Measurements from ENCODE around the gene TMEM256.

The TMEM256 gene

DNA sequence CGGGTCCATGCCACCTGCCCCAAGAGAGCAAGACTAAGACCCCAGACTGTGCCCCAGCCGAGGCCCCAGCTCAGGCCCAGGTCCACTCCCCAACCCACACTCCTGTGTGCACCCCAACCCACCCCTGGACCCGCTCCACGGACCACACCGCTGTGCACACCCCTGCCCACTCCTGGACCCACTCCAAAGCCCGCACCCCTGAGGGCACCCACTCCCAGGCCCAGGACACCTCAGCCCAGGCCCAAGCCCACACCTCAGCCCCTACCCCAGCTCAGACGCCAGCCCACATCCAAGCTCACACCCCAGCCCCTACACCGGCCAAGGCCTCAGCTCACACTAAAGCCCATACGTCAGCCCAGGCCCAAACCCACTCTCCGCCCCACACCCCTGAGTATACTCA, 25.8 kb upstream of the TMEM256 start:
- DNase-seq (ENCODE audit: low spot score) = no peak

DNA sequence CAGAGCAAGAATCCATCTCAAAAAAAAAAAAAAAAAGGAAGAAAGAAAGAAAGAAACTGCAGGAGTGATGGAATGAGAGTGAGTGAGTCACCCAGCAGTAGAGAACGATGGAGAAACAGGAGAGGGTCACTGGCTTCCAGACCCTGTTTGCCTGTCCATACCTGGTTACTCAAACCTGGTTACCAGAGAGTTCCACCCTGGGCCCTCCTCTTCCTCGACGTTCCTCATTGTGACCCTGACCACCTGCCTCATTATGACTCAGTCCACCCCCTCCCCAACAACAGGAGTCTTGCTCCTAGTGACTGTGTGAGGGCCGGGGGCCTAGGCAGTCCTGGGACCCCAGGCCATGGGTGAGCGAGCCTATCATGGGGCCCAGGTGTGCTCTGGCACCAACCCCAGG, 24.7 kb upstream of the TMEM256 start, which contains the start of gene SPEM3:
SPEM3 (plus strand) TSS at position 301 of the 400 bp plus-strand sequence; CDS start at position 347, 46 bp downstream.
- no peak for DNase-seq (ENCODE audit: low spot score)

DNA sequence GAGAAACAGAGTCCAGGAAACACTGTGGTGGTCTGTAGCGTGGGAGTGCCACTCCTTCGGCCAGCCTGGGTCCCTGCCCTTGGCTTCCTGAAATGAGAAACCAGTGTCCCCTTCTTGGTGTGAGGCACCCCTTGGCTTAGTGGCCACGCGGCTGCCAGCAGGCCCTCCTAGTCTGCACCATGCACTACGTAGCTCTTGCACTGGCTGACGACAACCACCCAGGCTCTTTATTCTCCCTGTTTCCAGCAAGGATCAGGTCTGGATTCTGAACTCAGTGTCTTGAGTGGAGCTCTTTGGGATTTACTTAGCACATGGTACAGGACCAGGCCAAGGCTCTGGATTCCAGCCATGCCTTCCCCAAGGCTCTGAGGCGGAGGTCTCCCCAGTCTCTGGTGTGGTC, 23.7 kb upstream of the TMEM256 start:
- no peak for DNase-seq (ENCODE audit: low spot score)

DNA sequence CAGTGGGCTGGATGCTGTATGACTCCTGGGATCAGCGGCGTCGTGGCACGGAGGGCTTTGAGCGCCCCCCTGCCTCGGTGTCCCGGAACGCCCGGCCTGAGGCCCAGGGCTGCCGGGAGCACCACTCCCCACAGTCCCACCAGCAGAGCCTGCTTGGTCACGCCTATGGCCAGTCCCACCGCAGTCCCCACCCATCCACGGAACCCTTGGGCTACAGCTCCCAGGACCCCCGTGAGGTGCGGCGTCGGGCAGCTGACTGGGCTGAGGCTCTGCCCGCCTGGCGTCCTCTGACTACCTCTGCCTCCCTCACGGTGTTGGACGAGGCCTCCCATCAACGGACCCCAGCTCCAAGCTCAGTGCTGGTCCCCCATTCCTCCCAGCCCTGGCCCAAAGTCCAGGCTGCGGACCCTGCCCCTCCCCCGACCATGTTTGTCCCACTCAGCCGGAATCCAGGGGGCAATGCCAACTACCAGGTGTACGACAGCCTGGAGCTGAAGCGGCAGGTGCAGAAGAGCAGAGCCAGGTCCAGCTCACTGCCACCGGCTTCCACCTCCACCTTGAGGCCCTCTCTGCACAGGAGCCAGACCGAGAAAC, 23.1 kb upstream of the TMEM256 start:
- DNase-seq (ENCODE audit: low spot score) = no peak

DNA sequence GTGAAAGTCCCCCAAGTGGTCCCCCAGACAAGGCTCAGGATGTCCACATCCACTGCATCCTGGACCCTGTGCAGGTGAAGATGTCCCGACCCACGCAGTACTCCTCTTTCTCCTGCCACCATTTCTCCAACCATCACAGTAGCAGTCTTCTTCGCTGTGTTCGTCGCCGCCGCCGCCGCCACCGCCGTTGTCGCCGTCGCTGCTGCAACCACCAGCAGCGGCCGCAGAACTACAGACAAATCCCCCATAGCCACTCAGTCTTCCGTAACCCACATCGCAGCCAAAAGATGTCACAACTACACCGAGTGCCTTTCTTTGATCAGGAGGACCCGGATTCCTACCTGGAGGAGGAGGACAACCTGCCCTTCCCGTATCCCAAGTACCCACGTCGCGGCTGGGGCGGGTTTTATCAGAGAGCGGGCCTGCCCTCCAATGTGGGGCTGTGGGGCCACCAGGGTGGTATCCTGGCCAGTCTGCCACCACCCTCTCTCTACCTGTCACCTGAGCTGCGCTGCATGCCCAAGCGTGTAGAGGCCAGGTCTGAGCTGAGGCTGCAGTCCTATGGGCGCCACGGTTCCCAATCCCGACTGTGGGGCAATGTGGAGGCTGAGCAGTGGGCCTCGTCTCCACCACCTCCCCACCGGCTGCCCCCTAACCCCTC, 22.4 kb upstream of the TMEM256 start:
- no peak for DNase-seq (ENCODE audit: low spot score)

DNA sequence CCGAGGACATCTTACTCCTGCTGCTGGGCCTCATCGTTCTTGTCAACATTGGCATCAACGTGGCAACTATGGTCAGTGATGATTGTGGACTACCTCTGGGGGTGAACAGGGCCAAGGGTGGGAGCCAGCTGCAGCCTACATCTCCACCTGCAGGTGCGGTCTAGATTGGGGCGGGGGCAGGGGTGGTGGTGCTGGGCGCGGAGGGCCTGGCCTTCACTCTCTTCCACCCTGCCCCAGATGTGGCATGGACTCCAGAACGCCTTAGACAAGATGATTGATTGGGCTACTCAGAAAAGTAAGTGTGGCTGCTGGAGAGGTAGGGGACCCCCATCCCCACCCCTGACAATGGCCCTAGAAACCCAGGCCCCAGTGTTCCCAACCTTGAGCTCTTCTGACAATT, 21.9 kb upstream of the TMEM256 start:
- no peak for DNase-seq (ENCODE audit: low spot score)

DNA sequence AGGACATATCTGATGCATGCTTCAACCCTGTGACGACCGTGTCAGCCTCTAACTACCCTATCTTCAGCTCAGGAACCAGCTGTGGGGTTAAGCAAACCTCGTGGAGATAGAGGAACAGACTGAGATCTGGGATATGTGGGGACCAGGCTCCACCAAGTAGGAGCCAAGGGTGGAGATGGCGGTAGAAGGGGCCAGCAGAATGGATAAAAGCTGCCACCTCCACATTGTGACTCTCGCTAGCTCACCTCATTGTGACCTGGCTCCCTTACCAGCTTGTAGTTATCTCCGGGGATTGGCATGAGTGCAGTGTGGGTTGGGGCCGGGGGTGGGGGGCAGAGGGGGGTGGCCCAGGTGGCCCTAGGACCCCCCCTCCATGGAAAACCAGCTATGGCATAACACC, 21.4 kb upstream of the TMEM256 start, which contains the start of gene SPEM2:
SPEM2 (plus strand) TSS at position 301 of the 400 bp plus-strand sequence; CDS start at position 374, 73 bp downstream.
- no peak for DNase-seq (ENCODE audit: low spot score)

DNA sequence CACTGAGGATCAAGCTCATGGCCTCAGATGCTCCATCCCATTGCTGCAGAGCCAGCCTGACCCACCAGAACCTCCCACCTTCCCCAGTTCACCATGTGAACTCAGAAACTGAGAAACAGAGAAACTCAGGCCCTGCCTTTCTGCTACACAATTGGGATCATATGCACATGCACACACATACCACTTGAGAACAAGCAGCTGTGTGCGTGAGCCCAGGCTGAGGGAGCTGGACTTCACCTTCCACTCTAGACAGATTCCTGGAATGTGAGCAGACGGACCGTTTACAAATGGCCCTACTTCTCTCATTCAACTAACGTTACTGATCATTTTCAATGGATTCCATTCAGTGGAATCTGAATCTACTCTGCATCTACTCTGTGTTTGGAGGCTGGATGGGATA, 19.8 kb upstream of the TMEM256 start:
- no peak for DNase-seq (ENCODE audit: low spot score)

DNA sequence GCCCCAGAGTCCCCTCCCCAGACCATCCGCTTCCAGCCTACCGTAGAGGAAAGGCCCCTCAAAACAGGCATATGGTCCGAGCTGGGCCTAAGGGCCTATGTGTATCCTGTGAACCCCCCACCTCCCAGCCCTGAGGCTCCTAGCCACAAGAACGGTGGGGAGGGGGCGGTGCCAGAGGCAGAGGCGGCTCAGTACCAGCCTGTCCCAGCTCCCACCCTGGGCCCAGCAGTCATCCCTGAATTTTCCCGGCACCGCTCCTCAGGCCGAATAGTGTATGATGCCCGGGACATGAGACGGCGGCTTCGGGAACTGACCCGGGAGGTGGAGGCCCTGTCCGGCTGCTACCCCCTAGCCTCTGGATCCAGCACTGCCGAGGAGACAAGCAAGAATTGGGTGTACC, 17.3 kb upstream of the TMEM256 start:
- DNase-seq (ENCODE audit: low spot score) = no peak

DNA sequence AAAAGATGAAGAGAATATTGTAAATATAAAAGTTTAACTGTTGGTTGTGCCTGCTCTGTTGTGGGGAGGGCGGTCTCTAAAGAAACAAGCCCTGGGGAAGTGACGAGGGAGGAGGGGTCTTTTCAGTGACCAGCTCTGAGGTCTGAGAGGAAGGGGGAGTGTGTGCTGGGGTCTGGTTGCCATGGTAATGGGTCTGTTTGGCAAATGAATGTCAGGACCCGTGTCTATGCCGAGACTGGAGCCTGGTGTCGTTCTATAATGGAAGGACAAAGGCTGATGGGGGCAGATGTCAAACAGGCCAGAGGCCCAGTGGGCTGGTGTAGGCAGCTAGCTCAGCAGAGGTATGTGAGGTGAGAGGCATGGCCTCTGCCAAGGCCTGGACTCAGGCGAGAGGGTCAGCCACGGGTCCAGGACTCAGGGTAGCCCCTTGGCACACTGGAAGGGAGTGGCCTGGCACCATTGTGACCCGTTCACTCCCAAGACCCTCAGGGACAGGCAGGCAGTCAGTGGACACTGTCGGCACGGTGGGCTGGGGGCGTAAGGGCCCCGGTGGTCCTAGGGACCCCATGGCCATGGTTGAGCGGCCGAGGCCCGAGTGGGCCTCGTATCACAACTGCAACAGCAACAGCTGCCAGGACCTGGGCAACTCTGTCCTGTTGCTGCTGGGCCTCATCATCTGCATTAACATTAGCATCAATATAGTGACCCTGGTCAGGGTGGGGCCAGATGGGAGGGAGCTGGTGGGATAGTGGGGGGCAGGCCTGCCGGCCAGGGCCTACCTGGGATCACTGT, 16.1 kb upstream of the TMEM256 start, which contains the start of gene SPEM1:
SPEM1 (plus strand) TSS at position 506 of the 792 bp plus-strand sequence; CDS start at position 567, 61 bp downstream.
- DNase-seq (ENCODE audit: low spot score) = no peak

DNA sequence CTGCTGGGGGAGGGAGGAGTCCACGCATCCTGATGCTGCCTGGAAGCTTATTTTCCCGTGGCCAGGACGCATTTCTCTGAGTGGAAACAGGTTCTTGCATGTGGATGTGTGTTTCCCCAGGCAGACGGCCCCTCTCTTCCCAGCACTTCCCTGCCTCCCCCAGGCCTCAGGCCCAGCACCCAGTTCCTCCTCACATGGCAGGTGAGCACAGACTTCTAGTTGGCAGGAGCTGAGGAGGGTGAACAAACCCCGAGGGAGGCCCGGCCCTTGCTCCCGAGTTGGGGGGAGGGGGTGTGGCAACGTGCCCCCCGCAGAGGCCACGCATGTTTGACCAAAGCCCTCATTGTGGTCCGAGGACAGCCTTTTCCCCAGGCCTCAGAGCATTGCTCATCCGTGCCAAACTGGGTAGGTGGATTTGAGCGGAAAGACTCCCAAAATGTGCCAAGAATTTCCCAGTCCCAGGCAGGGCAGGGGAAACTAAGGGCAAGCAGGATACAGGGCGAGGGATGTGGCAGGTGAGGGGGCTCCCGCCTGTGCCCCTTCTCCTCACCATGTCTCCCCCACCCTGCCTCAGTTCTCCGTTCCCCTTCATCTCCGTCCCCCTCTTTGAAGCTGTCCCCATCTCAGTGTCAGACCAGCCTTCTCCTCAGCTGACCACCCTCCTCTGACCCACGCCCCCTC, 14.7 kb upstream of the TMEM256 start:
- DNase-seq (ENCODE audit: low spot score) = no peak

DNA sequence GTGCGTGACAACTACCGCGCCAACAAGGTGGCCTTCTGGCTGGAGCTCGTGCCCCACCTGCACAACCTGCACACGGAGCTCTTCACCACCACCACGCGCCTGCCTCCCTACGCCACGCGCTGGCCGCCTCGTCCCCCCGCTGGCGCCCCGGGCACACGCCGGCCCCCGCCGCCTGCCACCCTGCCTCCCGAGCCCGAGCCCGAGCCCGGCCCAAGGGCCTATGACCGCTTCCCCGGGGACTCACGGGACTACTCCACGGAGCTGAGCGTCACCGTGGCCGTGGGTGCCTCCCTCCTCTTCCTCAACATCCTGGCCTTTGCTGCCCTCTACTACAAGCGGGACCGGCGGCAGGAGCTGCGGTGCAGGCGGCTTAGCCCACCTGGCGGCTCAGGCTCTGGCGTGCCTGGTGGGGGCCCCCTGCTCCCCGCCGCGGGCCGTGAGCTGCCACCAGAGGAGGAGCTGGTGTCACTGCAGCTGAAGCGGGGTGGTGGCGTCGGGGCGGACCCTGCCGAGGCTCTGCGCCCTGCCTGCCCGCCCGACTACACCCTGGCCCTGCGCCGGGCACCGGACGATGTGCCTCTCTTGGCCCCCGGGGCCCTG, 13.3 kb upstream of the TMEM256 start:
- no peak for DNase-seq (ENCODE audit: low spot score)

DNA sequence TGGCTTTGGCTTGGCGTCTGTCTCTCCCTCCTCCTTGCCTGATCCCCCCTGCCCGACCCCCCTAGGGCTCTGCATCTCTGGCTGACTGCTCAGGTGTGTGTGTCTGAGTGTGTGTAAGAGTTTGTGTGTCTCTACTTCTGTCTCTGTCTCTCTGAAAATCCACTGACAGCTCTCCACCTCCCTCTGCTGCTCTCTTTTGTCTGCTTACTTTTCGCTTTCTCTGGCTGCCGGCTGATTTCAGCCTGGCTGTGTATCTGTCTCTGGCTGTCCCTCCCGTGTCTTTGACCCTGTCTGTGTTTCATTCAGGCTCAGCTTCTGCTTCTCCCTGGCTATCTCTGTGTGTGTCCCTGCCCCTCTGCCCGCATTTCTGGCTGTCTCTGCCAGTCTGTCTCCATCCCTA, 12.4 kb upstream of the TMEM256 start:
- no peak for DNase-seq (ENCODE audit: low spot score)

DNA sequence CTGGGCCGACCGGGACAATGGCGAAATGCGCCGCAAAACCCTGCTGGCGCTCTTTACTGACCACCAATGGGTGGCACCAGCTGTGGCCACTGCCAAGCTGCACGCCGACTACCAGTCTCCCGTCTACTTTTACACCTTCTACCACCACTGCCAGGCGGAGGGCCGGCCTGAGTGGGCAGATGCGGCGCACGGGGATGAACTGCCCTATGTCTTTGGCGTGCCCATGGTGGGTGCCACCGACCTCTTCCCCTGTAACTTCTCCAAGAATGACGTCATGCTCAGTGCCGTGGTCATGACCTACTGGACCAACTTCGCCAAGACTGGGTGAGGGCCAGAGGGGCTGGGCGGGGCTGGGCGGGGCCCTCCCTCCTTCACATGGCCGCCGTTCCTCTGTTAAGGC, 11.9 kb upstream of the TMEM256 start:
- no peak for DNase-seq (ENCODE audit: low spot score)

DNA sequence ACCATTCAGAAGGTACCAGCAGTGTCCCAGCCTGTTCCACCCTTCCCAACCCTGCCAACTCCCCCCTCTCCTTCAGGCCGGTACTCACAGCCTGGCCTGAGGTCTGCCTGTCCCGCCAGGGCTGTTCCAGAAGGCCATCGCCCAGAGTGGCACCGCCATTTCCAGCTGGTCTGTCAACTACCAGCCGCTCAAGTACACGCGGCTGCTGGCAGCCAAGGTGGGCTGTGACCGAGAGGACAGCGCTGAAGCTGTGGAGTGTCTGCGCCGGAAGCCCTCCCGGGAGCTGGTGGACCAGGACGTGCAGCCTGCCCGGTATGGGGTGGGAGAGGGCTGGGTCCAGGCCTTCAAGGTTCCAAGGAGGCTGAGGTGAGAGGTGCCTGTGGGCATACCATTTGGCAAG, 10.9 kb upstream of the TMEM256 start:
- no peak for DNase-seq (ENCODE audit: low spot score)

DNA sequence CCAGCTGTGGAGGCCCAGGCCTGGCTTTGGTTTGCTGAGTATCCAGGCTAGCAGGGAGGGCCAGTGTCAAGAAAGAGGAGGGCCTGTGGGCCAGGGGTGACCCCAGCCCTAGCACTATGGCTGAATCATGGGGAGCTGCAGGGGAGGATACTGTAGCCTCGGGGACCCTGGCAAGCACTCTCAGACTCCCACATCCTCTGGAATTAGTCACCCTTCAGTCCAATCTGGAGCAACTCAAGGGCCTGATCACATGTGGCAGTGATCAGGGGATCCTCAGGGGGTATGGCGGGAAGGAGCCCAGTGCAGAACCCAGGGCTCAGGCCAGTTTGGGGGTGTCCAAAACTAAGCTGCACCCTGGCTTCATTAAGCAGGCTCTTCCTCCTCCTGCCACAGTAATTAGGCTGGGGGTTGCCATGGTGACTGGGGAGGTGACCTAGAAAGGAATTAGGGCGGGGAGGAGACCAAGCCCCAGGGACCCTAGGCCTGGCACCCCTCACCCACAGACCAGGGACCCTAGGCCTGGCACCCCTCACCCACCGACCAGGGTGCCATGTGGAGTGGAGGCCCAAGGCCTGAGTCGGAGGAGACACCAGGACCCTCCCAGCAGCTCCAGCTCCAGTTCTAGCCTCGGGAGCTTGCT, 9.6 kb upstream of the TMEM256 start:
- DNase-seq (ENCODE audit: low spot score) = no peak

DNA sequence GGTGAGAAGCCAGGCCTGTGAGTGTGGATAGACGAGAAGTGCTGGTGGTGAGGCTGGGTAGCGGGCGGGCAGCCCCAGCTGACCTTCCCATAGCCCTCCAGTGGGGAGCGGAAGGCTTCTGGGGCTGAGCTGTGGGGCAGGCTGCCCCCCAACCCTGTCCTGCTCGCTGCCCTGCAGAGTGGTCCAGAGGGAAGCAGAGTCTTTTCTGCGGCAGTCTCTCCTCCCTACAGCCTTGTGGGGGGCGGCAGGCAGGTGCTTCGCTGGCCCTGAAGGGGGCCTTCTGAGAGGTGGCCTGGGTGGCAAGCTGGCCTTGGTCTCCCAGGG, 7.5 kb upstream of the TMEM256 start:
- DNase-seq (ENCODE audit: low spot score) = no peak

DNA sequence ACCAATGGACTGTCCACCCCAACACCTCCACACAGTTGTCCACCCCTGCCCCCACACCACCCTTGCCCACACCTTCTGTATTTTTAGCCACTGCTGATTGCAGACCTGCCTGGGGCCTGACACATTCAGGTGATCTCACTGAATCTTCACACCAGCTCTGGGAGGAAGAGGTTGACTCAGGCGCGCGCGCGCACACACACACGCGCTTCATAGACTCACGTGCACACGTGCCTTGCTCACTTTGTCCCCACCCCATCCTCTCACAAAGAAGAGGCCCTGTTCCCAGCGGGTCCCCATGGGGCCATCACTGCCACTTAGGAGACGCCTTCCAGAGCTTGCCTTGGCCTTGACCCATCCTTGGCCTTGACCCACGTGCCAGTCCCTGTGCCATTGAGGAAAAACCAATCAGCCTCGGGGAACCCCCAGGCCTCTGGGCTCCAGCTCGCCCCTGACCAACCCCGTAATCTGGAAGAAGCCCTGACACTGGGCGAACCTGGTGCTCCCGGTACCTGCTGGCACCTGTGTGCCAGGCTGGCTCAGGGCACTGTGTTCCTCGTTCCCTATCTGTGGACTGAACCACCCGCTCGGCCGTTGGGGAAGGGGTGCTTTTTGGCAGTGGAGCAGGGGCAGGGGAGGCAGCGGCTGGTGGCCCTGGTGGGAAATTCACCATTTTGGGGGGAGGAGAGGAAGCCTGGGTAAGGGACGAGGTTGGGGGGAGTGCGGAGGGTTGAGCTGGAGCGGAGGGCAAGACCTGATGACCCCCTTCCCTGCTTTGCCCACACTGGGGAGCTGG, 6.9 kb upstream of the TMEM256 start:
- no peak for DNase-seq (ENCODE audit: low spot score)

DNA sequence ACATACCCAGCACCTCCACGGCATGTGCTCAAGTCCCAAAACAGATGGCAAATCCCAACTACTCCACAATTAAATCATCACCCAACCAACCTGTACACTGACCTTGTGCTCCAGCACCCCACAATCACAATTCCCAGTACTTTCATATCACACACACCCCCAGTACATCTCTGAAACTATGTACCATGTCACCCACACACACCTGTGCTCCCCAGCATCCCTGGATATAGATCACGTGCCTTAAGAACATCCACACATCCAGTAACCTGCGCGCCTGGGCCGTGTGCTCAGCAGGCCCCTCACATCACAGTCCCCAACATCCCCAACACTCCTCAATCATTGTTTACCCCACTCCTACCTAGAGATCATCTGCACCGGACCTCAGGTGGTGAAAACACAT, 5.8 kb upstream of the TMEM256 start:
- DNase-seq (ENCODE audit: low spot score) = no peak

DNA sequence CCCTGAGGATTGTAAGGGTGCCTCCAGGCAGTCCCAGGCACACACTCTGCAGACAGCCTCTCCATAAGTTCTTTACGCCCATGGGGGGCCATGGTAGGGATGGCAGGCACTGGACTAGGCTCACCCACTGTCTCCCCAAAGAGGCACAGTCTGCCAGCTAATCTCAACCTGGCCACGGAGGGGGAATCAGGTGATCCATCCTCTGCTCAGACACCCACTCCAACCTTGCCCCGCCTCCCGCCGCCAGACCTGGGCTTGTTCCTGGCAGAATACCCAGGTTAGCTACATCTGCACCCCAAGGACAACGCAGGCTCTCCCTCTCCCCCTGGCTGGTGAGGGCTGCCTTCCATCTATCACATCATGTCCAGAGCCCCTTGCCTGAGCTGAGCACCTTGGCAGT, 5.0 kb upstream of the TMEM256 start:
- DNase-seq (ENCODE audit: low spot score) = no peak

DNA sequence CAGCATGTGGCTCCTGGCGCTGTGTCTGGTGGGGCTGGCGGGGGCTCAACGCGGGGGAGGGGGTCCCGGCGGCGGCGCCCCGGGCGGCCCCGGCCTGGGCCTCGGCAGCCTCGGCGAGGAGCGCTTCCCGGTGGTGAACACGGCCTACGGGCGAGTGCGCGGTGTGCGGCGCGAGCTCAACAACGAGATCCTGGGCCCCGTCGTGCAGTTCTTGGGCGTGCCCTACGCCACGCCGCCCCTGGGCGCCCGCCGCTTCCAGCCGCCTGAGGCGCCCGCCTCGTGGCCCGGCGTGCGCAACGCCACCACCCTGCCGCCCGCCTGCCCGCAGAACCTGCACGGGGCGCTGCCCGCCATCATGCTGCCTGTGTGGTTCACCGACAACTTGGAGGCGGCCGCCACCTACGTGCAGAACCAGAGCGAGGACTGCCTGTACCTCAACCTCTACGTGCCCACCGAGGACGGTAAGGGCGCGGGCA, 4.4 kb upstream of the TMEM256 start:
- no peak for DNase-seq (ENCODE audit: low spot score)
